DND-41 (cell line): Measurements from ENCODE around the gene NTMT2.

Source experiments
- EZH2 ChIP-seq: IDR thresholded peaks from 3 replicates; pipeline ENCODE4 v1.6.1; 2012; ENCODE audit warnings: borderline replicate concordance, low read depth, mild to moderate bottlenecking, moderate library complexity, low read length, inconsistent platforms; ENCODE audit not compliant: severe bottlenecking
- TF ChIP-seq, protein P1 (sequence below): IDR thresholded peaks from 2 replicates; pipeline ENCODE4 v1.5.1; 2012; ENCODE audit warnings: borderline replicate concordance, low read length, moderate library complexity, mild to moderate bottlenecking; ENCODE audit not compliant: poor library complexity, severe bottlenecking; ENCODE audit errors: extremely low read depth

- TF ChIP-seq, protein P1, sequence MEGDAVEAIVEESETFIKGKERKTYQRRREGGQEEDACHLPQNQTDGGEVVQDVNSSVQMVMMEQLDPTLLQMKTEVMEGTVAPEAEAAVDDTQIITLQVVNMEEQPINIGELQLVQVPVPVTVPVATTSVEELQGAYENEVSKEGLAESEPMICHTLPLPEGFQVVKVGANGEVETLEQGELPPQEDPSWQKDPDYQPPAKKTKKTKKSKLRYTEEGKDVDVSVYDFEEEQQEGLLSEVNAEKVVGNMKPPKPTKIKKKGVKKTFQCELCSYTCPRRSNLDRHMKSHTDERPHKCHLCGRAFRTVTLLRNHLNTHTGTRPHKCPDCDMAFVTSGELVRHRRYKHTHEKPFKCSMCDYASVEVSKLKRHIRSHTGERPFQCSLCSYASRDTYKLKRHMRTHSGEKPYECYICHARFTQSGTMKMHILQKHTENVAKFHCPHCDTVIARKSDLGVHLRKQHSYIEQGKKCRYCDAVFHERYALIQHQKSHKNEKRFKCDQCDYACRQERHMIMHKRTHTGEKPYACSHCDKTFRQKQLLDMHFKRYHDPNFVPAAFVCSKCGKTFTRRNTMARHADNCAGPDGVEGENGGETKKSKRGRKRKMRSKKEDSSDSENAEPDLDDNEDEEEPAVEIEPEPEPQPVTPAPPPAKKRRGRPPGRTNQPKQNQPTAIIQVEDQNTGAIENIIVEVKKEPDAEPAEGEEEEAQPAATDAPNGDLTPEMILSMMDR, result no peak
- TF ChIP-seq EZH2, result no peak
Measured at GRCh38 chr1:170210142-170210541, 64.4 kb downstream of the NTMT2 start.
